HepG2 (cell line): ENCODE measurements around the gene PPP4R1. TPM values are rescaled to one million over a fixed set of nuclear protein-coding genes. Genes with fewer than 3 reads are reported as not detected.
"Not testable (repeated sequence)": the region's sequence is repeated elsewhere in the genome, so short reads cannot be mapped to it uniquely, and the experiment has no call there.

Source experiments
- ATAC-seq: fragments of 200-7000 bp; cut with Tn5 transposase; 3 replicates; pipeline ENCODE4 v1.9.1; 2020; ENCODE audit warnings: mild to moderate bottlenecking, moderate library complexity
- BruUV-seq: library from RNA; stranded (reverse); fragments of 400-500 nt; replicated peaks from 2 replicates; lab custom pipeline; 2021; lab: Mats Ljungman, UMichigan
- CTCF ChIA-PET: fragments of 300-600 bp; formaldehyde crosslinking; extraction: SDS; loops from one replicate; lab custom pipeline; 2021; ENCODE audit warnings: low total read pairs, inconsistent platforms, low intra/inter-chr PET ratio; lab: Yijun Ruan, JAX
- POLR2A ChIA-PET: fragments of 350-600 bp; sonication (Branson Sonifier 250); formaldehyde crosslinking; loops from one replicate; lab custom pipeline; 2020; ENCODE audit warnings: antibody characterized with exemption, inconsistent platforms; lab: Yijun Ruan, JAX
- DNase-seq: peaks from one replicate; pipeline ENCODE4 v3.0.0-alpha.2; 2015; ENCODE audit warnings: low spot score
- FAIRE-seq: peaks from 3 replicates; lab custom pipeline; 2011; peaks lifted over from hg19 to GRCh38; lab: Jason Lieb, UNC
- H2AFZ ChIP-seq: one replicate; pipeline ENCODE4 v1.6.1; 2011; ENCODE audit warnings: low read length, inconsistent platforms
- H3K27ac ChIP-seq: fragments of 300-600 bp; 3 replicates; pipeline ENCODE4 v1.8.0; 2011; ENCODE audit warnings: mixed run types, mild to moderate bottlenecking, mixed read lengths, low read length, inconsistent platforms; ENCODE audit not compliant: insufficient read depth; ENCODE audit errors: extremely low read length
- H3K27me3 ChIP-seq, 2 experiments: fragments of 200-600 bp in 1 of 2; 2 replicates in 1 of 2; 3 replicates in 1 of 2; pipeline versions ENCODE4 v1.6.0 to v1.8.0; 2011; ENCODE audit warnings: low read length in 2 of 2, mild to moderate bottlenecking in 2 of 2, moderate library complexity in 2 of 2, inconsistent platforms in 1 of 2; ENCODE audit not compliant: insufficient read depth in 2 of 2, control insufficient read depth in 1 of 2
- H3K36me3 ChIP-seq, 2 experiments: fragments of 200-600 bp in 1 of 2; replicated peaks in 1 of 2; 2 replicates in 1 of 2; 3 replicates in 1 of 2; pipeline versions ENCODE4 v1.5.1 to v1.8.0; 2011; ENCODE audit warnings: low read length in 2 of 2, inconsistent platforms in 1 of 2; ENCODE audit not compliant: insufficient read depth in 2 of 2, control insufficient read depth in 1 of 2
- H3K4me1 ChIP-seq: 2 replicates; pipeline ENCODE4 v1.5.1; 2012; ENCODE audit warnings: low read length, inconsistent platforms; ENCODE audit not compliant: insufficient read depth
- H3K4me2 ChIP-seq: 2 replicates; pipeline ENCODE4 v1.6.0; 2011; ENCODE audit warnings: low read depth, low read length, inconsistent platforms
- H3K4me3 ChIP-seq, 3 experiments: fragments of 200-600 bp in 1 of 3; sonication (generic), shearing (Covaris generic) in 1 of 3; replicated peaks in 1 of 3; 2 replicates each; pipeline ENCODE4 v1.5.1; 2011 to 2016; ENCODE audit warnings: low read length in 3 of 3, inconsistent platforms in 2 of 3, low read depth in 2 of 3, mild to moderate bottlenecking in 2 of 3, control low read depth in 1 of 3, mixed read lengths in 1 of 3; ENCODE audit not compliant: insufficient read depth in 1 of 3
- H3K79me2 ChIP-seq: one replicate; pipeline ENCODE4 v1.6.1; 2011; ENCODE audit warnings: low read length, inconsistent platforms; ENCODE audit not compliant: insufficient read depth
- H3K9ac ChIP-seq: 2 replicates; pipeline ENCODE4 v1.6.0; 2011; ENCODE audit warnings: mild to moderate bottlenecking, low read depth, low read length, inconsistent platforms; ENCODE audit not compliant: insufficient read depth
- H3K9me3 ChIP-seq: 2 replicates; pipeline ENCODE4 v1.5.1; 2012; ENCODE audit warnings: mild to moderate bottlenecking, low read length
- H4K20me1 ChIP-seq: 2 replicates; pipeline ENCODE4 v1.6.0; 2011; ENCODE audit warnings: inconsistent platforms, mild to moderate bottlenecking, low read length, moderate library complexity; ENCODE audit not compliant: insufficient read depth
- FOXK1 ChIP-seq: sonication (generic); formaldehyde crosslinking; IDR thresholded peaks from 2 replicates; pipeline ENCODE4 v1.4.0; 2020; ENCODE audit warnings: low read depth, missing genetic modification reagents, borderline replicate concordance
- SAP130 ChIP-seq: IDR thresholded peaks from 2 replicates; pipeline ENCODE4 v1.6.1; 2016; ENCODE audit warnings: low read depth
- SATB2 ChIP-seq: sonication (generic); formaldehyde crosslinking; IDR thresholded peaks from 2 replicates; pipeline ENCODE4 v1.5.0; 2020; ENCODE audit warnings: missing genetic modification reagents
- SMAD1 ChIP-seq: sonication (generic); formaldehyde crosslinking; IDR thresholded peaks from 2 replicates; pipeline ENCODE4 v1.4.0; 2020; ENCODE audit warnings: missing genetic modification reagents, low read depth, mild to moderate bottlenecking, borderline replicate concordance
- ZBED4 ChIP-seq: sonication (generic); formaldehyde crosslinking; IDR thresholded peaks from 2 replicates; pipeline ENCODE4 v1.4.0; 2020; ENCODE audit warnings: missing genetic modification reagents, borderline replicate concordance
- ZFYVE20 ChIP-seq: sonication (generic); formaldehyde crosslinking; IDR thresholded peaks from 2 replicates; pipeline ENCODE4 v1.8.0; 2023; ENCODE audit warnings: low read depth, mild to moderate bottlenecking, moderate library complexity, missing genetic modification reagents, borderline replicate concordance
- ZNF121 ChIP-seq: sonication (generic); formaldehyde crosslinking; IDR thresholded peaks from 2 replicates; pipeline ENCODE4 v1.5.0; 2020; ENCODE audit warnings: mild to moderate bottlenecking, missing genetic modification reagents
- ZNF704 ChIP-seq: sonication (generic); formaldehyde crosslinking; IDR thresholded peaks from 2 replicates; pipeline ENCODE4 v1.8.1; 2023; ENCODE audit warnings: mild to moderate bottlenecking, inconsistent platforms, moderate library complexity, missing genetic modification reagents, borderline replicate concordance
- WGBS: methylation state at CpG from one replicate; pipeline ENCODE4 v1.1.6; 2017; ENCODE audit warnings: low lambda C conversion rate; 5-methylcytosine and 5-hydroxymethylcytosine counted together
- in situ Hi-C: cut with HindIII; loops from 2 replicates; pipeline ENCODE4 v1.10.0; 2017; ENCODE audit warnings: low pct_unique_long_range_greater_than_20kb; ENCODE audit not compliant: extremely low pct_ligation_motif_present
- intact Hi-C: fragments of 100-400 bp; cut with micrococcal nuclease; formaldehyde crosslinking; loops from one replicate; pipeline ENCODE4 v1.10.0; 2022; ENCODE audit not compliant: unreplicated experiment
- polyA plus RNA-seq, 8 experiments: library from polyadenylated mRNA; depleted of rRNA in 3 of 8; stranded (reverse) in 7 of 8; unstranded in 1 of 8; fragments of >200 nt; fragmentation: Illumina TruSeq in 4 of 8; extraction: Trizol in 4 of 8; gene quantifications; 2 replicates each; pipeline versions ENCODE4 v1.2.1 to v1.2.3, GENCODE V29; 2011 to 2016; ENCODE audit warnings: low read depth in 4 of 8, missing spikeins in 1 of 8, mixed read lengths in 1 of 8; ENCODE audit not compliant: insufficient read depth in 1 of 8
- total RNA-seq, 5 experiments: library from RNA; depleted of rRNA; stranded (reverse); fragments of >200 nt; fragmentation: Illumina TruSeq; extraction: Trizol; gene quantifications; 2 replicates each; pipeline ENCODE4 v1.2.3, GENCODE V29; 2016; ENCODE audit warnings: low read depth in 1 of 5

The PPP4R1 gene
- total and polyA plus RNA-seq, 2 of the 13 experiments (the other 11 are each of a cell fraction or from before 2014, with no cell fraction given), result 66.5 to 72.4 TPM

- H3K9me3 ChIP-seq, POLR2A ChIA-PET, ATAC-seq, CTCF ChIA-PET, intact Hi-C loops, H4K20me1 ChIP-seq, H3K27ac ChIP-seq, H3K4me3 ChIP-seq, FAIRE-seq, H2AFZ ChIP-seq: not testable (repeated sequence)
- 73% methylated on average over 5 of the region's 5 CpGs for WGBS
- TF ChIP-seq ZNF121, result peak; percentile 71; the same call in 1 of the 2 replicates
- TF ChIP-seq, all 625 proteins: peak for 1; not testable (repeated sequence) for 624
- BruUV-seq, H3K36me3 ChIP-seq, H3K4me2 ChIP-seq, DNase-seq, H3K9ac ChIP-seq, H3K27me3 ChIP-seq, in situ Hi-C loops: not testable (repeated sequence)
- Histone ChIP-seq H3K4me1 (peaks cover 72% of the 10 kb centered on the region), H3K79me2 (peaks cover 94% of the 10 kb centered on the region)
Observed at GRCh38 chr18:9607111-9607510, 7.2 kb downstream of the PPP4R1 start.

- H3K27ac ChIP-seq, result no peak overlapping the region
- H3K4me2 ChIP-seq, result no peak overlapping the region
- ChIA-PET CTCF (no interaction called here), POLR2A (no interaction called here)
- no peaks in the 10 kb centered on the region for H3K27me3 ChIP-seq
- no peak overlapping the region for H2AFZ ChIP-seq
- H3K9ac ChIP-seq, result no peak overlapping the region
- no peak for DNase-seq
- no peaks in the 10 kb centered on the region for H3K9me3 ChIP-seq
- BruUV-seq, result no TSS peak
- FAIRE-seq, result no peak
- no peak overlapping the region for H3K4me3 ChIP-seq
- H3K4me1 ChIP-seq, result peaks cover 62% of the 10 kb centered on the region
- intact Hi-C loops, result no loop called here
- H3K79me2 ChIP-seq, result peaks cover 94% of the 10 kb centered on the region
- H4K20me1 ChIP-seq, result no peaks in the 10 kb centered on the region
- in situ Hi-C loops, result no loop called here
- no peak for ATAC-seq
- WGBS, result 99% methylated on average over 3 of the region's 3 CpGs
- peaks cover 0 to 4% of the 10 kb centered on the region in 2 experiments; a peak in 4 of 5 replicates for H3K36me3 ChIP-seq
- TF ChIP-seq SMAD1 (CRISPR knock-in tag), result no peak
- no peak for TF ChIP-seq SATB2 (CRISPR knock-in tag)
- no peak for TF ChIP-seq ZFYVE20
- TF ChIP-seq FOXK1 (CRISPR knock-in tag), result no peak
- no peak for TF ChIP-seq ZNF704 (CRISPR knock-in tag)
- no peak for TF ChIP-seq SAP130
- TF ChIP-seq ZBED4 (CRISPR knock-in tag), result no peak
Observed at GRCh38 chr18:9606039-9606438, 8.3 kb downstream of the PPP4R1 start.
